H1 (cell line): ENCODE results near the gene PARD3. TPM values are rescaled to one million over a fixed set of nuclear protein-coding genes. Genes with fewer than 3 reads are reported as not detected.

Source experiments
- CTCF ChIA-PET: fragments of 300-600 bp; sonication (Branson Sonifier 250); formaldehyde crosslinking; loops from one replicate; lab custom pipeline; 2021; ENCODE audit not compliant: partially characterized antibody; lab: Charles Lee
- POLR2A ChIA-PET: fragments of 300-600 bp; sonication (Branson Sonifier 250); formaldehyde crosslinking; loops from one replicate; lab custom pipeline; 2021; ENCODE audit warnings: inconsistent platforms; ENCODE audit not compliant: partially characterized antibody; lab: Charles Lee
- DNase-seq, 2 experiments: peaks; one replicate each; pipeline versions ENCODE4 v3.0.0 to v3.0.0-alpha.2; 2010 to 2022; ENCODE audit warnings: low spot score in 2 of 2, low read depth in 1 of 2, mixed read lengths in 1 of 2
- FAIRE-seq: peaks from 2 replicates; lab custom pipeline; 2011; peaks lifted over from hg19 to GRCh38; lab: Jason Lieb, UNC
- H2AFZ ChIP-seq: 2 replicates; pipeline ENCODE4 v1.8.1; 2012; ENCODE audit warnings: low read length, inconsistent platforms
- H2AK5ac ChIP-seq: 2 replicates; pipeline ENCODE4 v1.6.1; 2013; ENCODE audit warnings: low read depth, low read length
- H2BK120ac ChIP-seq: replicated peaks from 2 replicates; pipeline ENCODE3; 2013; ENCODE audit warnings: low read depth, low read length, inconsistent platforms
- H2BK12ac ChIP-seq: 2 replicates; pipeline ENCODE4 v1.6.1; 2013; ENCODE audit warnings: low read depth, low read length
- H2BK15ac ChIP-seq: 2 replicates; pipeline ENCODE4 v1.6.1; 2013; ENCODE audit warnings: low read length
- H2BK20ac ChIP-seq: 2 replicates; pipeline ENCODE4 v1.6.1; 2013; ENCODE audit warnings: low read length
- H2BK5ac ChIP-seq: 2 replicates; pipeline ENCODE4 v1.6.1; 2013; ENCODE audit warnings: low read depth, low read length
- H3K14ac ChIP-seq: 2 replicates; pipeline ENCODE4 v1.6.1; 2013; ENCODE audit warnings: inconsistent platforms; ENCODE audit not compliant: insufficient read length
- H3K18ac ChIP-seq: 2 replicates; pipeline ENCODE4 v1.6.1; 2013; ENCODE audit warnings: low read length; ENCODE audit errors: extremely low read depth
- H3K23ac ChIP-seq: 2 replicates; pipeline ENCODE4 v1.6.1; 2013; ENCODE audit warnings: inconsistent platforms; ENCODE audit not compliant: insufficient read length
- H3K23me2 ChIP-seq: 2 replicates; pipeline ENCODE4 v1.6.1; 2013; ENCODE audit warnings: low read depth, low read length
- H3K27ac ChIP-seq: 2 replicates; pipeline ENCODE4 v1.6.1; 2011; ENCODE audit warnings: low read depth, low read length, inconsistent platforms
- H3K27me3 ChIP-seq, 4 experiments: replicated peaks in 1 of 4; 1 replicate in 1 of 4; 2 replicates in 3 of 4; pipeline versions ENCODE4 v1.6.1 to v1.8.1; 2011 to 2013; ENCODE audit warnings: low read length in 3 of 4, mild to moderate bottlenecking in 3 of 4, inconsistent platforms in 2 of 4, mixed read lengths in 2 of 4, moderate library complexity in 1 of 4; ENCODE audit not compliant: control insufficient read depth in 3 of 4, insufficient read depth in 3 of 4; ENCODE audit errors: extremely low read depth in 1 of 4
- H3K36me3 ChIP-seq, 4 experiments: 2 replicates each; pipeline versions ENCODE4 v1.6.1 to v1.8.1; 2011 to 2013; ENCODE audit warnings: mild to moderate bottlenecking in 4 of 4, low read length in 3 of 4, moderate library complexity in 2 of 4, control low read depth in 1 of 4, inconsistent platforms in 1 of 4; ENCODE audit not compliant: insufficient read depth in 4 of 4, control insufficient read depth in 2 of 4
- H3K4ac ChIP-seq: replicated peaks from 2 replicates; pipeline ENCODE3; 2013; ENCODE audit warnings: low read length, low read depth, mixed read lengths, inconsistent platforms; ENCODE audit not compliant: insufficient read length
- H3K4me1 ChIP-seq, 4 experiments: replicated peaks in 1 of 4; 1 replicate in 1 of 4; 2 replicates in 3 of 4; pipeline versions ENCODE4 v1.6.1 to v1.8.1; 2011 to 2013; ENCODE audit warnings: low read length in 3 of 4, inconsistent platforms in 2 of 4, mixed read lengths in 1 of 4; ENCODE audit not compliant: insufficient read depth in 4 of 4, control insufficient read depth in 3 of 4
- H3K4me2 ChIP-seq, 2 experiments: 2 replicates each; pipeline versions ENCODE4 v1.6.1 to v1.8.1; 2011 to 2013; ENCODE audit warnings: low read depth in 2 of 2, low read length in 2 of 2, control low read depth in 1 of 2, inconsistent platforms in 1 of 2, mild to moderate bottlenecking in 1 of 2; ENCODE audit not compliant: insufficient read depth in 1 of 2
- H3K4me3 ChIP-seq, 4 experiments: fragments of 200-600, 300-600 bp in 1 of 4; sonication (generic), shearing (Covaris generic), sonication (Bioruptor Twin) in 1 of 4; 2 replicates each; pipeline versions ENCODE4 v1.5.1 to v1.8.1; 2011 to 2016; ENCODE audit warnings: low read length in 4 of 4, low read depth in 3 of 4, control low read depth in 2 of 4, inconsistent platforms in 2 of 4, mild to moderate bottlenecking in 2 of 4, mixed read lengths in 1 of 4, moderate library complexity in 1 of 4; ENCODE audit not compliant: insufficient read depth in 2 of 4; ENCODE audit errors: extremely low read depth in 1 of 4
- H3K56ac ChIP-seq: replicated peaks from 2 replicates; pipeline ENCODE3; 2013; ENCODE audit warnings: low read depth, mild to moderate bottlenecking, mixed read lengths, low read length, inconsistent platforms; ENCODE audit not compliant: insufficient read length
- H3K79me1 ChIP-seq: 2 replicates; pipeline ENCODE4 v1.6.1; 2013; ENCODE audit warnings: low read depth, low read length, control low read depth
- H3K79me2 ChIP-seq, 2 experiments: 2 replicates each; pipeline versions ENCODE4 v1.6.1 to v1.8.1; 2012 to 2013; ENCODE audit warnings: low read length in 2 of 2, mild to moderate bottlenecking in 2 of 2, inconsistent platforms in 1 of 2; ENCODE audit not compliant: insufficient read depth in 2 of 2, control insufficient read depth in 1 of 2
- H3K9ac ChIP-seq, 4 experiments: replicated peaks in 1 of 4; 1 replicate in 1 of 4; 2 replicates in 3 of 4; pipeline versions ENCODE4 v1.6.1 to v1.8.1; 2011 to 2013; ENCODE audit warnings: low read depth in 3 of 4, low read length in 3 of 4, control low read depth in 2 of 4, mild to moderate bottlenecking in 2 of 4, moderate library complexity in 2 of 4, inconsistent platforms in 1 of 4; ENCODE audit errors: extremely low read depth in 1 of 4
- H3K9me3 ChIP-seq, 2 experiments: 2 replicates each; pipeline versions ENCODE4 v1.6.1 to v1.8.1; 2012 to 2013; ENCODE audit warnings: mild to moderate bottlenecking in 2 of 2, moderate library complexity in 2 of 2, control low read depth in 1 of 2, inconsistent platforms in 1 of 2, low read depth in 1 of 2, low read length in 1 of 2, mixed read lengths in 1 of 2; ENCODE audit not compliant: insufficient read depth in 2 of 2
- H4K20me1 ChIP-seq, 2 experiments: replicated peaks in 1 of 2; 2 replicates each; pipeline versions ENCODE3 to v1.8.1; 2011 to 2013; ENCODE audit warnings: inconsistent platforms in 2 of 2, low read length in 2 of 2, mild to moderate bottlenecking in 1 of 2; ENCODE audit not compliant: insufficient read depth in 2 of 2, control insufficient read depth in 1 of 2
- H4K5ac ChIP-seq: 2 replicates; pipeline ENCODE4 v1.6.1; 2013; ENCODE audit warnings: low read length, low read depth, mixed read lengths, inconsistent platforms; ENCODE audit not compliant: insufficient read length
- H4K8ac ChIP-seq: 2 replicates; pipeline ENCODE4 v1.8.0; 2013; ENCODE audit warnings: mild to moderate bottlenecking, moderate library complexity, low read length, inconsistent platforms; ENCODE audit not compliant: insufficient read depth; ENCODE audit errors: extremely low read depth
- H4K91ac ChIP-seq: replicated peaks from 2 replicates; pipeline ENCODE3; 2013; ENCODE audit warnings: low read length, mixed read lengths, inconsistent platforms; ENCODE audit not compliant: insufficient read length
- ASH2L ChIP-seq: fragments of 200-600, 300-600 bp; sonication (generic); IDR thresholded peaks from one replicate; pipeline ENCODE4 v1.7.1; 2017; ENCODE audit warnings: low read length
- ATF2 ChIP-seq: IDR thresholded peaks from 2 replicates; pipeline ENCODE4 v1.6.1; 2012; ENCODE audit warnings: low read length, inconsistent platforms
- BACH1 ChIP-seq: IDR thresholded peaks from 2 replicates; pipeline ENCODE4 v1.6.1; 2012; ENCODE audit warnings: low read length, improper control_type of control experiment
- E2F6 ChIP-seq: IDR thresholded peaks from 2 replicates; pipeline ENCODE4 v1.6.1; 2012; ENCODE audit warnings: inconsistent platforms
- GABPA ChIP-seq: IDR thresholded peaks from 2 replicates; pipeline ENCODE4 v1.6.1; 2011; ENCODE audit warnings: mild to moderate bottlenecking, low read length, moderate library complexity, borderline replicate concordance; ENCODE audit not compliant: insufficient read depth
- KDM5A ChIP-seq: fragments of 200-600 bp; IDR thresholded peaks from 2 replicates; pipeline ENCODE4 v1.7.1; 2012; ENCODE audit warnings: mild to moderate bottlenecking, low read length, inconsistent platforms, mixed read lengths
- POLR2A ChIP-seq, 2 experiments: IDR thresholded peaks; 1 replicate in 1 of 2; 2 replicates in 1 of 2; pipeline ENCODE4 v1.6.1; 2011; ENCODE audit warnings: low read depth in 2 of 2, low read length in 2 of 2, mild to moderate bottlenecking in 2 of 2; ENCODE audit errors: control extremely low read depth in 1 of 2
- SIN3A ChIP-seq, 2 experiments: IDR thresholded peaks in 1 of 2; conservative IDR thresholded peaks in 1 of 2; 2 replicates each; pipeline ENCODE4 v1.6.1; 2011 to 2012; ENCODE audit warnings: low read length in 2 of 2, improper control_type of control experiment in 1 of 2, low read depth in 1 of 2, mild to moderate bottlenecking in 1 of 2
- SIRT6 ChIP-seq: IDR thresholded peaks from one replicate; pipeline ENCODE4 v1.7.1; 2012; ENCODE audit warnings: low read length, inconsistent platforms
- SP2 ChIP-seq: IDR thresholded peaks from 2 replicates; pipeline ENCODE4 v1.6.1; 2012; ENCODE audit warnings: mild to moderate bottlenecking, low read length, inconsistent platforms
- WGBS, 2 experiments: shearing (Covaris generic) in 1 of 2; methylation state at CpG; one replicate each; pipeline versions ENCODE4 v1.1.6 to v1.1.7; 2013 to 2015; ENCODE audit warnings: low lambda C conversion rate in 2 of 2, mixed read lengths in 2 of 2, inconsistent platforms in 1 of 2, low coverage in 1 of 2, missing lambda C conversion rate in 1 of 2; ENCODE audit not compliant: insufficient replicate concordance in 2 of 2, insufficient coverage in 1 of 2, insufficient read length in 1 of 2; ENCODE audit errors: extremely low coverage in 1 of 2, missing lambda C conversion rate in 1 of 2; 5-methylcytosine and 5-hydroxymethylcytosine counted together
- polyA plus RNA-seq, 7 experiments: library from polyadenylated mRNA; depleted of rRNA in 3 of 7; stranded (reverse) in 5 of 7; unstranded in 2 of 7; fragments of >200 nt in 5 of 7; fragments of 200-250 nt in 2 of 7; gene quantifications; 1 replicate in 5 of 7; 2 replicates in 1 of 7; 4 replicates in 1 of 7; pipeline versions ENCODE4 v1.2.1 to v1.2.3, GENCODE V29; 2011 to 2013; ENCODE audit warnings: missing spikeins in 2 of 7, mixed read lengths in 2 of 7
- total RNA-seq: library from RNA; stranded (reverse); fragmentation: NEBNext Ultra II Directional; extraction: Animal tissue kit (Norgen Biotek cat#: 25700); gene quantifications from 2 replicates; pipeline ENCODE4 v1.2.1, GENCODE V29; 2021

PARD3 gene
- total and polyA plus RNA-seq, 2 of the 8 experiments (the other 6 are each of a cell fraction or from before 2014, with no cell fraction given), result 19.7 to 49.1 TPM

GRCh38 chr10:34420273-34420672 lies 394.8 kb downstream of the PARD3 start:
- H3K4me3 ChIP-seq, result no peak overlapping the region
- no peaks in the 10 kb centered on the region for H3K79me1 ChIP-seq
- H3K9me3 ChIP-seq, result no peaks in the 10 kb centered on the region
- no peak overlapping the region for H2BK12ac ChIP-seq
- no peak overlapping the region for H3K18ac ChIP-seq
- no peak for TF ChIP-seq ASH2L
- no peak for TF ChIP-seq E2F6
- no peak for TF ChIP-seq SP2
- TF ChIP-seq BACH1, result no peak
- no peak for TF ChIP-seq SIN3A (conservative IDR thresholded peaks at IDR 0.05 in 1 of 2, IDR thresholded peaks at IDR 0.05 in 1 of 2; ENCODE audit: low read depth in 1 of 2, low read length in 2 of 2)
- no peak for TF ChIP-seq ATF2
- no peak for TF ChIP-seq KDM5A
- TF ChIP-seq POLR2A (IDR thresholded peaks at IDR 0.05; ENCODE audit: control extremely low read depth in 1 of 2, low read depth in 2 of 2, low read length in 2 of 2), result no peak
- TF ChIP-seq SIRT6, result no peak
- no peak for TF ChIP-seq GABPA
- H3K27me3 ChIP-seq, result no peaks in the 10 kb centered on the region
- FAIRE-seq (no peak), DNase-seq (no peak)
- WGBS, 2 experiments, result 63% methylated on average over 3 of the region's 3 CpGs; no CpG with 5 or more reads in 1 of the 2 experiments
- no peak overlapping the region for H2AFZ ChIP-seq
- no peak overlapping the region for H4K8ac ChIP-seq
- no peaks in the 10 kb centered on the region for H3K23me2 ChIP-seq
- POLR2A ChIA-PET, result interaction anchor here (1.4 kb wide), 1 partner anchor 118 kb away, joined by 3 read pairs; no protein-coding TSS in a partner anchor
- no peak overlapping the region for H2BK20ac ChIP-seq
- no peak overlapping the region for H3K23ac ChIP-seq
- H3K9ac ChIP-seq, result no peak overlapping the region
- no peak overlapping the region for H2AK5ac ChIP-seq
- H4K91ac ChIP-seq, result no peak overlapping the region
- CTCF ChIA-PET, result interaction anchor here (0.9 kb wide), 1 partner anchor 32 kb away, joined by 3 read pairs; no protein-coding TSS in a partner anchor
- H4K5ac ChIP-seq, result no peak overlapping the region
- no peaks in the 10 kb centered on the region for H3K36me3 ChIP-seq
- no peak overlapping the region for H2BK15ac ChIP-seq
- H3K14ac ChIP-seq, result no peak overlapping the region
- peaks cover 0 to 24% of the 10 kb centered on the region in 2 experiments; a peak in 2 of 4 replicates for H3K79me2 ChIP-seq
- no peak overlapping the region for H2BK5ac ChIP-seq
- H2BK120ac ChIP-seq, result no peak overlapping the region
- peaks cover 0 to 15% (median 7%) of the 10 kb centered on the region in 4 experiments; a peak in 3 of 7 replicates for H3K4me1 ChIP-seq
- H3K4me2 ChIP-seq, result no peak overlapping the region
- no peak overlapping the region for H3K27ac ChIP-seq
- H4K20me1 ChIP-seq, result no peaks in the 10 kb centered on the region
- no peak overlapping the region for H3K4ac ChIP-seq
- no peak overlapping the region for H3K56ac ChIP-seq
